ENCODE data around the gene IGFBP7.
A peak's percentile ranks its signal among the peaks of the same experiment; 100 is the strongest.

IGFBP7 gene

GRCh38 chr4:57044279-57044678 lies 65.9 kb downstream of the IGFBP7 start:
- H3K4me3 ChIP-seq (ENCODE audit: low read depth, low read length), result no peak overlapping the region
- TF ChIP-seq CTCF (conservative IDR thresholded peaks at IDR 0.05; ENCODE audit: low read depth, low read length), result no peak
- no peak for DNase-seq (ENCODE audit: low read depth)

DNA sequence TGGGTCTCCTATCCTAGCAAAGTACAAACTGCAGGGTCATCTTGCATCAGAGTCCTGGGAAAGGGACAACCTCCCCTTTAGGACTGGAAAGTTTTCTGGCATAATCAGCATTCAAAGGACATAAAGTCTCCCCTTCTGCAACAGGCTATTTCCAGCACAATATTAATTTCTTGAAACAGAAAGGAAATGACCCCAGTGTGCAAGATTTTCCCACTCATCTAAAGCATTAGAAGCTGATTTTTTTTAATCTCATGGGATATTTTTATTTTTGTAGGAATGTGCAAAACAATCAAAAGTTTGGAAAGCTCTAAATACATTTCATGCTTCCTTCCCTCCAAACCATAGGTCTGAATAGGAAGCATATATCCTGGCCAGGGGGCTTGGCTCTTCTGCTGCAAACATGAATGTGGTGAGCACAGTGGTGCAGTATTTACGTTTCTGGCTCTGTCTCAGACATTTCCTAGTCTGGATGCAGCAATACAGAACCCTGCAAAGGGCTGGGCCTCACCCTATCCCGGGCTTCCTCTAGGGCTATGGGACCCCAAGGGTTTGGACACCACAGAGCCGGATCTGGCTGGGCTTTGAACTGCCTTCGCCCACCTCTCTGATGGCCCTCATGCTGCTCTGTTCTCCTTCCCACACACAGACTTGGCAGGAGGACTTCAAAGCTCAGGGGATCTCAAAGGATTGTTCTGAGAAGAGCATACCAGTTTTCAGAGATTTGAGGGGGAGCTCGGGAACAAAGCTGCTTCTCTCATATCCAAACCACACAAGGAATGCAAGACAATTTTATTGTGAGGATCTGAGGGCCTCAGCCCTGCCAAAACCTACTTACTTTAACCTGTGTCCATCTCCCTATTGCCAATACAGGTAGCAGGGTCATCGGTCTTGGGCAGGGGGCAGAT lies 66.6 kb downstream of the IGFBP7 start:
- H3K4me3 ChIP-seq (ENCODE audit: low read depth, low read length), result no peak overlapping the region
- DNase-seq (ENCODE audit: low read depth), result peak; percentile 79
- TF ChIP-seq CTCF (conservative IDR thresholded peaks at IDR 0.05; ENCODE audit: low read depth, low read length), result no peak

GRCh38 chr4:57042711-57043169 lies 67.4 kb downstream of the IGFBP7 start:
- DNase-seq (ENCODE audit: low read depth), result peak; percentile 77
- no peak for TF ChIP-seq CTCF (conservative IDR thresholded peaks at IDR 0.05; ENCODE audit: low read depth, low read length)
- H3K4me3 ChIP-seq (ENCODE audit: low read depth, low read length), result no peak overlapping the region

DNA sequence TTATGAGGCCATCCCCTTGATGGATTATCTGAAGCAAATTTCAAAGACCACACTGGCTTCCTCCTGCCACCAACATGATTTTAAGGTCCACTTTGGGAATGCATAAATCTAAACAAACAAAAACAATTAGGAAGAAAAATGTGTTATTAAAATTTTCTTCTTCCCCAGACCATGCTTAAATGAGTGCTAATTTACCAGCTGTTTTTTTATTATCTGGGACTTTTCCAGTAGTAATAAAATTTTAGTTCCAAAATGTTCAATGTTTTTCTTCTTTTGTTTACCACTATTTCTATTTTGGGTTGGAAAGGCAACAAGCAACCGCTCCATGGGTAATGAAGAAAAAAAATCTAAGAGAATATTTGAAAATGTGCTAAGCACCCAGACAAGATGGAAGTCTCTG lies 69.2 kb downstream of the IGFBP7 start:
- TF ChIP-seq CTCF (conservative IDR thresholded peaks at IDR 0.05; ENCODE audit: low read depth, low read length), result no peak
- no peak for DNase-seq (ENCODE audit: low read depth)
- no peak overlapping the region for H3K4me3 ChIP-seq (ENCODE audit: low read depth, low read length)

- no peak for TF ChIP-seq CTCF (conservative IDR thresholded peaks at IDR 0.05; ENCODE audit: low read depth, low read length)
- no peak for DNase-seq (ENCODE audit: low read depth)
- no peak overlapping the region for H3K4me3 ChIP-seq (ENCODE audit: low read depth, low read length)
These were observed 69.7 kb downstream of the IGFBP7 start for GRCh38 chr4:57040510-57040909.

DNA sequence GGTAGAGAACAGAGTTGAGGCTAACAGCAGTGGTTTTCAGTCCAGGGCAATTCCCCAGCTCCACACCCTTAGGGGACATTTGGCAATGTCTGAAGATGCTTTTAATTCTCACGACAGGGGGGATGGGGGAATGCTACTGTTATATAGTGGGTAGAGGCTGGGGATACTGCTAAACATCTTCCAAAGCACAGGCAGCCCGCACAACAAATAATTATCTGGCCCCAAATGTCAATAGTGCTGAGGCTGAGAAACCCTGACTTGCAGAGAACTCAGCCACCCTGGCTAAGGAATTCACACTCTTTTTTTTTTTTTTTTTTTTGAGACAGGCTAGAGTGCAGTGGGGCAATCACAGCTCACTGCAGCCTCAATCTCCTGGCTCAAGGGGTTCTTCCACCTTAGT lies 70.8 kb downstream of the IGFBP7 start:
- no peak overlapping the region for H3K4me3 ChIP-seq (ENCODE audit: low read depth, low read length)
- DNase-seq (ENCODE audit: low read depth), result peak; percentile 54
- TF ChIP-seq CTCF (conservative IDR thresholded peaks at IDR 0.05; ENCODE audit: low read depth, low read length), result no peak

Measured in choroid plexus epithelial cell (primary cell).